Retinal pigment epithelial cell (primary cell): ENCODE measurements around the gene PPM1E.
"Not testable (repeated sequence)": the region's sequence is repeated elsewhere in the genome, so short reads cannot be mapped to it uniquely, and the experiment has no call there.

ENCODE experiments used
- DNase-seq: peaks from one replicate; pipeline ENCODE4 v3.0.0-alpha.2; 2010; ENCODE audit warnings: low read depth
- H3K4me3 ChIP-seq: 2 replicates; pipeline ENCODE4 v1.5.1; 2011; ENCODE audit warnings: mild to moderate bottlenecking, low read length, control low read depth, moderate library complexity
- TF ChIP-seq, protein P1 (sequence below): conservative IDR thresholded peaks from 2 replicates; pipeline ENCODE4 v1.5.1; 2011; ENCODE audit warnings: low read depth, low read length, control low read depth, inconsistent platforms

Gene PPM1E

GRCh38 chr17:58947411-58947810, 191.8 kb downstream of the PPM1E start:
- TF ChIP-seq, protein P1, sequence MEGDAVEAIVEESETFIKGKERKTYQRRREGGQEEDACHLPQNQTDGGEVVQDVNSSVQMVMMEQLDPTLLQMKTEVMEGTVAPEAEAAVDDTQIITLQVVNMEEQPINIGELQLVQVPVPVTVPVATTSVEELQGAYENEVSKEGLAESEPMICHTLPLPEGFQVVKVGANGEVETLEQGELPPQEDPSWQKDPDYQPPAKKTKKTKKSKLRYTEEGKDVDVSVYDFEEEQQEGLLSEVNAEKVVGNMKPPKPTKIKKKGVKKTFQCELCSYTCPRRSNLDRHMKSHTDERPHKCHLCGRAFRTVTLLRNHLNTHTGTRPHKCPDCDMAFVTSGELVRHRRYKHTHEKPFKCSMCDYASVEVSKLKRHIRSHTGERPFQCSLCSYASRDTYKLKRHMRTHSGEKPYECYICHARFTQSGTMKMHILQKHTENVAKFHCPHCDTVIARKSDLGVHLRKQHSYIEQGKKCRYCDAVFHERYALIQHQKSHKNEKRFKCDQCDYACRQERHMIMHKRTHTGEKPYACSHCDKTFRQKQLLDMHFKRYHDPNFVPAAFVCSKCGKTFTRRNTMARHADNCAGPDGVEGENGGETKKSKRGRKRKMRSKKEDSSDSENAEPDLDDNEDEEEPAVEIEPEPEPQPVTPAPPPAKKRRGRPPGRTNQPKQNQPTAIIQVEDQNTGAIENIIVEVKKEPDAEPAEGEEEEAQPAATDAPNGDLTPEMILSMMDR: no peak
- DNase-seq: no peak
- H3K4me3 ChIP-seq: no peak overlapping the region

- DNase-seq: no peak
- H3K4me3 ChIP-seq: no peak overlapping the region
- TF ChIP-seq, protein P1: no peak
These were observed 192.2 kb downstream of the PPM1E start for GRCh38 chr17:58947824-58948223.

DNA sequence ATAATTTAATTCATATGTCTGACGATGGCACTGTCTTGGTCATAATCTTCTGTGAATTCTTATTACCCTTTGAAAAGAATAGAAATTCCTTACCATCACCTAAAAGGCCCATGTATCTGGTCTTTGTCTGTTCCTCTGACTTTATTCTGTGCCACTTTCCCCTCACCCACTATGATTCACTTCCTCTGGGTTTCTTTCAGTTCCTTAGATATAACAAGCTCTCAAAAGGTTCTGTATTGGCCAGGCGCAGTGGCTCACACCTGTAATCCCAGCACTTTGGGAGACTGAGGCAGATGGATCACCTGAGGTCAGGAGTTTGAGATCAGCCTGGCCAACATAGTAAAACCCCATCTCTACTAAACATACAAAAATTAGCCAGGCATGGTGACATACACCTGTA, 198.7 kb downstream of the PPM1E start:
- not testable (repeated sequence) for DNase-seq, H3K4me3 ChIP-seq

DNA sequence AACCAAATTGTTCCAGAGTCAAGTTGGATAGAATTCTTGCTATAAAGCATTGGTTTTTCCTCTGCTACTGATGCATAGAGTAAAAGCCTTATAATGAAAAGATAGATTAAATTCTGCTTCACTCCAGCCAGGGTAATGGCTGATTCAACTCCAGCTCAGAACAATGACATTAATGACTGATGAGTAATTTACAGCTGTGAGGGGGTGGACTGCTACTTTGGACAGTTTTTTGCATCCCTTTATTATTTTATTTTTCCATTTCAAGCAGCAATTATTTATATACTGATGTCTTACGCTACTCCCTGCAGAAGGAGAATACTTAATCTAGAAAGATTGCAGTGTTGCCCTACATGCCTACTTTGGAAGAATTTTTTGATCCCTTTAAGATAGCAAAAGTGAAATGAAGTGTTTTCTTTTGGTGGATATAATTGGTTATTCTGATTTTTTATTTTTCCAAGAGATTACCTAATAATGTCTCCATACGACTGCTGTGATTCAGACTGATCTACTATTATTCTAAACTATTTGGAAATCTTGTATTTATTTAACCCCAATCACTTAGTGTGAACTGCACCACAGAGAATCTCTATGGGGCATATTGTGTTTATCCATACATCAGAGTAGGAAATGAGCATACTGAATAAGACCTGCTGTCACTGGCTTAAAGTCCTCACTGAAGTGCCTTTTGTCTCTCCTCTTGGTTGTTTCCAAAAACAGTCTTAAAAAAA, 201.5 kb downstream of the PPM1E start:
- DNase-seq: no peak
- TF ChIP-seq, protein P1: no peak
- H3K4me3 ChIP-seq: no peak overlapping the region

GRCh38 chr17:58957725-58958073, 202.0 kb downstream of the PPM1E start:
- not testable (repeated sequence) for H3K4me3 ChIP-seq, DNase-seq

- DNase-seq: peak; percentile 84
- H3K4me3 ChIP-seq: no peak overlapping the region
These were observed 204.4 kb downstream of the PPM1E start for GRCh38 chr17:58960068-58960467.

DNA sequence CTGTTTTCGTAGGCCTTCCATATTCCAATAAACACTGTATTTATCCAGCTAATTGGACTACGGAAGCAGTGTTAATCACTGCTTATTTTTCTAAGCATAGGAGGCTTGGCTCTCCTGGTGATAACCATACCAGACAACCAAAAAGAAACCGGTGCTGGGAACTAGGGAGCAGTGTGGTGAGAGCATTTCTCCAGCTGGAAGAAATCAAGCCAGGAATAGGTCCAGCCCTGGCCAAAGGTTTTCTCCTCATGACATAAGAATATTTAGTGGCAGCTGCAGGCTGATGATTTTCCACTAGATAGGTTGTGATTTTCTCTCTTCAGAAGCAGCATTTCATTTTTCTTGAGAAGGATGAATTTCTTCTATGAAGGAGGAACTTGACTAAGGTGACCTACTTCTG, 209.6 kb downstream of the PPM1E start:
- no peak for DNase-seq
- TF ChIP-seq, protein P1: no peak
- H3K4me3 ChIP-seq: no peak overlapping the region

More at GRCh38 chr17:58960068-58960467, 204.4 kb downstream of the PPM1E start:
- TF ChIP-seq, protein P1: peak; percentile 52

- DNase-seq: no peak
- TF ChIP-seq, protein P1: no peak
- no peak overlapping the region for H3K4me3 ChIP-seq
These were observed 210.6 kb downstream of the PPM1E start for GRCh38 chr17:58966208-58966607.
